Measurements from ENCODE around the gene TCAIM.

The TCAIM gene

DNA sequence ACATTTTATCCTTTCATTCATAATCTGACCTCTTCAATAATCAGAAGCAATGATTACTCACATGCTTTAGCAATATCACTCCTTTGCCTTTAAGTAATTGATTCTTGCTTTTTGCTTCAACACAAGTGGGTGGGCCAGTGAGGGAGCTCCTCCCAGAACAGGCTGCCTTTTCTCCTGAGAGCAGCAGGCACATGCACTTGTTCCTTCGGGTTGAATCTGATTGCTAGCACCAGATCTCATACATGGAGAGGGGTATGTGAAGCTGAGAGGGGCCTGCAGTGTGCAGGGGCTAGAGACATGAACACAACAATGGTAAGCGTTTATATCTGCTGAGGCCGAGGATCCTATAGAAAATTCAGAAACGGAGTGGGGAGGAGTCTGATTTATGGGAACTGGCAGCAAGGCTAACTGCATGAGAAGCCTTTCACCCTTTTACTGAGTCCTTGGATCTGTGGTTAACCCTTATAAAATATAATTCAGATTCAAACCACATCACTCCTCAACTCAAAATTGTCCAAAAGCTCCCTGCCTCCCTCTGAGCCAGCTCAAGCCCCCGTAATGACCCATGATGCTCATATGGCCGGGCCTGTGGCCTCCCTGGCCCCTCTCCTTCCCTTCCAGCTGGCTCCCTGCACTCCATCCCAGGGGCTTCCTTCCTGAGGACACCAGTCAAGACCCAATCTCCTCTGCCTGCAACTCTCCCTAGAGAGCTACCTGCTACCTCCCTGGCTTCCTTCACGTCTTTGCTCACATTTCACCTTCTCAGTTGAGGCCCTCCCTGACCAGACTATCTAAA lies 106.5 kb downstream of the TCAIM start:
- no peak for DNase-seq (ENCODE audit: low spot score)

DNA sequence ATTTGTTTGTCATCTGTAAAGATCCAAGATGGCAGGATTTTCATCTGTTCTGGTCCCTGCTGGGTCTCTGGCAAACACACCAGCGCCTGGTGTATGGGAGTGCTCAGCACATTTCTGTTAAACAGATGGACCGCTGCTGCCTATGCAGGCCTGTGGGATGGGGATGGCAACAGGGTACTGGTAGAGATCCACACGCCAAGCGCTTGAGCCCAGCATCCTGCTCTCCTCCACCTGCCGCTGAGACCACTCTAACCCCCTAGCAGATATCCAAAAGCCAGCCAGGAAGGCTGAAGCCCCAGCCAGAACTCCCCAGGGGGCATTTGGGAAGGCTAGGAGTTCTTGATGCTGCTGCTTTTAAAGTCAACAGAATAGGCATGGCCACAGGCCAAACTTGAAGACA lies 107.2 kb downstream of the TCAIM start:
- DNase-seq (ENCODE audit: low spot score), result no peak

DNA sequence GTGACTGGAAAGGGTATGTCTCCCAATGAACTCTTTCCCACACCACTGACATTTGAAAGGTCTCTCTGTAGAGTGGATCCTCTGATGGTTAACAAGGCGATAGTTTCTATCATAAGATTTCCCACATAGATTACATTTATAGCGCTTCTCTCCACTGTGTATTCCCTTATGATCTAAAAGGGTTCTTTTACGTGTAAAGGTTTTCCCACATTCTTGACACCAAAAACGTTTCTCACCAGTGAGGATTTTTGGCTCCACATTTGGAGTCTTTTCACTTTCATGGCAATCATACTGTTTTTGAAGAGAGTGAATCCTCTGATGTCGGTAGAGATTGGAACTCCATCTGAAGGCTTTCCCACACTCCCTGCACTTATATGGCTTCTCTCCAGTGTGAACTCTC lies 108.4 kb downstream of the TCAIM start:
- DNase-seq (ENCODE audit: low spot score), result no peak

DNA sequence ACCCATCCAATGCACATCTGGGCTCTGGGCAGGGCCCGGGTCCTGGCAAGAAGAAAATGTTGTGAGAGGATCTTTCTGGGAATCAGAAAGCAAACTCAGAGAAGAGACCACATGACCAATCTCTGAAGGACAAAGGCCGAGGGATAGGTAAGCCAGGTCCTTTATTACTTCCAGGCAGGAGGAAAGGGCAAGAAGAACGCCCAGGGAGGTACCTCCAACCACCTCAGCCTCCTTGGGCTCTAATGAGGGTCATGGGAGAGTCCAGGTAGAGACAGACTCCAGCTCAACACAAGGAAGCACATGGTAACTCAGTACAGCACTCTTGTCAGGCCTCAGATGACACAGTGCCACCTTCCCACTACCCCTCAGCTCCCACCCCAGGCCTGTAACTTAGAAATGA lies 112.9 kb downstream of the TCAIM start:
- no peak for DNase-seq (ENCODE audit: low spot score)

DNA sequence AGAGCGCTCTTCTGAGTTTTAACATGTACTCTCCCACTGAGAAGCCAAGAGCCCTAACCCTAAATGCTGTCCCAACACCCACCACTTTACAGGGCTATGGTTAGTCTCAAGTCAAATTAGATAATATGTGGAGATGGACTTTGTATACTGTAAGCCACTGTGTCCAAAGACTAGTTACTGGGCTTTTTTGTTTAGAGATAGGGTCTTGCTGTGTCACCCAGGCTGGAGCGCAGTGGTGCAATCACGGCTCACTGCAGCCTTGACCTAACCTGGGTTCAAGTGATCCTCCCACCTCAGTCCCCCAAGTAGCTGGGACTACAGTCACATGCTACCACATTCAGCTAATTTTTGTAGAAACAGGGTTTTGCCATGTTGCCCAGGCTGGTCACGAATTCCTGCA lies 115.7 kb downstream of the TCAIM start:
- DNase-seq (ENCODE audit: low spot score), result no peak

DNA sequence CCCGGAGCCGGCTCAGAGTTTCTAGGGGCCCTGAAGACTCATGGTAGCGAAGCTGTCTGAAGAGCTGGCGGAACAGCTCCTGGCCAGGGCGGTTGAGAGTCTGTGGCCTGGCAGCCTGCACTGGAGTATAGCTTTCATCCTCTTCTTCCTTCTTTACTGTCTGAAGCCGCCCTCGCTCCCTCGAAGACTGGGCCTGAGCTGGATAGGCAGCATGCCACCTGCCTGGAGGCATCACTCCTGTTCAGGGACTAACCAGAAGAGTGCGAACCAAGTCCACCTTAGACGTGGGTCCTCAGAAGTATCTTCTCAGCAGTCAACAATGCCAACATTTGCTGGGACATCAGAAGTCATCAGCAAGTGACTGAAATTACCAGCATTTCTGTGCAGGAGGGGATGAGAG lies 116.8 kb downstream of the TCAIM start:
- no peak for DNase-seq (ENCODE audit: low spot score)
